ENCODE data around the gene MALL.
"Not testable (repeated sequence)": the region's sequence is repeated elsewhere in the genome, so short reads cannot be mapped to it uniquely, and the experiment has no call there.

Gene MALL

DNA sequence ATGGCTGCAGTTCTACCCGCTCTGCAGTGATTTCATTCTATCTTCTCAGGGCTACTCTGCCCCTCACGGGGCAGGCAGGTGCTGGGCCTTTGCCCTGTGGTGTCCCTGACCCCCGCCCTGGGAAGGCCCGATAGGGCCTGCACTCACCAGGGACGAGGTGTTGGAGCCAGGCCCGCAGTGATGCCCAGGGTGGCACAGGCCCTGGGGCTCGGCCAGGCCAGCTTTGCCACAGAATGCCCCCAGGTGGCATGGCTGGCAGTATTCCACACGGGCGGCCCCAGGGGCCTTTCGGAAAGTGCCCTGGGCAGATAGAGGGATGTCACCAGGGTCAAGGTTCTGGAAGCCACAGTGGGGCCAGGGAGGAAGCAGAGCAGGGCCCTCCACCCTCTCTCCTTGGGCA is 80.7 kb downstream of the MALL start:
- H3K4me1 ChIP-seq; H2AFZ ChIP-seq; H3K4me3 ChIP-seq (ENCODE audit: low read depth, low read length); H3K79me2 ChIP-seq; H3K9ac ChIP-seq; H3K27me3 ChIP-seq (ENCODE audit: control insufficient read depth, insufficient read depth, low read length); H3K4me2 ChIP-seq (ENCODE audit: low read length); H3K27ac ChIP-seq; H3K9me3 ChIP-seq (ENCODE audit: control insufficient read depth, low read length); H3K36me3 ChIP-seq (ENCODE audit: control insufficient read depth, insufficient read depth, low read length): not testable (repeated sequence)

All from parathyroid adenoma (tissue), 2 donors.